Measurements from ENCODE around the gene ASB2. TPM values are rescaled to one million over a fixed set of nuclear protein-coding genes. Genes with fewer than 3 reads are reported as not detected.
A peak's percentile ranks its signal among the peaks of the same experiment; 100 is the strongest.

The ASB2 gene
- total RNA-seq, 1 donor from 2014 or later: 1.2 TPM

GRCh38 chr14:93938751-93939303, 37.5 kb downstream of the ASB2 start:
- H3K36me3 Mint-ChIP-seq: no peaks in the 10 kb centered on the region
- peaks cover 59% of the 10 kb centered on the region for H3K27me3 Mint-ChIP-seq (ENCODE audit: low read depth)
- peak overlapping the region; percentile 44 for H3K4me3 Mint-ChIP-seq
- no peaks in the 10 kb centered on the region for H3K9me3 Mint-ChIP-seq
- no peak for TF ChIP-seq CTCF (IDR thresholded peaks at IDR 0.05; ENCODE audit: unreplicated experiment)
- DNase-seq (ENCODE audit: low spot score in 2 of 2, unreplicated experiment in 2 of 2): no peak
- no peak overlapping the region for H3K27ac Mint-ChIP-seq
- H3K4me1 Mint-ChIP-seq: no peaks in the 10 kb centered on the region

GRCh38 chr14:93937519-93937918, 38.9 kb downstream of the ASB2 start:
- Mint-ChIP-seq H3K36me3 (no peaks in the 10 kb centered on the region), H3K27ac (no peak overlapping the region), H3K27me3 (ENCODE audit: low read depth) (peaks cover 62% of the 10 kb centered on the region), H3K4me1 (no peaks in the 10 kb centered on the region), H3K4me3 (no peak overlapping the region), H3K9me3 (no peaks in the 10 kb centered on the region)
- TF ChIP-seq CTCF (IDR thresholded peaks at IDR 0.05; ENCODE audit: unreplicated experiment): no peak
- DNase-seq (ENCODE audit: low spot score in 2 of 2, unreplicated experiment in 2 of 2): no peak

- Mint-ChIP-seq H3K27me3 (ENCODE audit: low read depth) (peaks cover 62% of the 10 kb centered on the region), H3K4me3 (no peak overlapping the region), H3K27ac (no peak overlapping the region), H3K36me3 (no peaks in the 10 kb centered on the region), H3K9me3 (no peaks in the 10 kb centered on the region), H3K4me1 (no peaks in the 10 kb centered on the region)
- no peak for TF ChIP-seq CTCF (IDR thresholded peaks at IDR 0.05; ENCODE audit: unreplicated experiment)
- no peak for DNase-seq (ENCODE audit: low spot score in 2 of 2, unreplicated experiment in 2 of 2)
Observed at GRCh38 chr14:93936926-93937325, 39.4 kb downstream of the ASB2 start.

- Mint-ChIP-seq H3K4me1 (no peaks in the 10 kb centered on the region), H3K4me3 (no peak overlapping the region), H3K36me3 (no peaks in the 10 kb centered on the region), H3K9me3 (no peaks in the 10 kb centered on the region), H3K27me3 (ENCODE audit: low read depth) (peaks cover 62% of the 10 kb centered on the region), H3K27ac (no peak overlapping the region)
- no peak for DNase-seq (ENCODE audit: low spot score in 2 of 2, unreplicated experiment in 2 of 2)
- peak; percentile 57 for TF ChIP-seq CTCF (IDR thresholded peaks at IDR 0.05; ENCODE audit: unreplicated experiment)
Observed at GRCh38 chr14:93936245-93936644, 40.1 kb downstream of the ASB2 start.

GRCh38 chr14:93935213-93935612, 41.2 kb downstream of the ASB2 start:
- Mint-ChIP-seq H3K27me3 (ENCODE audit: low read depth) (peaks cover 57% of the 10 kb centered on the region), H3K36me3 (no peaks in the 10 kb centered on the region), H3K4me1 (no peaks in the 10 kb centered on the region), H3K4me3 (no peak overlapping the region), H3K27ac (no peak overlapping the region), H3K9me3 (no peaks in the 10 kb centered on the region)
- no peak for DNase-seq (ENCODE audit: low spot score in 2 of 2, unreplicated experiment in 2 of 2)
- TF ChIP-seq CTCF (IDR thresholded peaks at IDR 0.05; ENCODE audit: unreplicated experiment): no peak

- peaks cover 37% of the 10 kb centered on the region for H3K27me3 Mint-ChIP-seq (ENCODE audit: low read depth)
- TF ChIP-seq CTCF (IDR thresholded peaks at IDR 0.05; ENCODE audit: unreplicated experiment): no peak
- no peaks in the 10 kb centered on the region for H3K9me3 Mint-ChIP-seq
- H3K4me1 Mint-ChIP-seq: no peaks in the 10 kb centered on the region
- no peak for DNase-seq (ENCODE audit: low spot score in 2 of 2, unreplicated experiment in 2 of 2)
- no peaks in the 10 kb centered on the region for H3K36me3 Mint-ChIP-seq
- H3K27ac Mint-ChIP-seq: no peak overlapping the region
- H3K4me3 Mint-ChIP-seq: no peak overlapping the region
Observed at GRCh38 chr14:93932642-93933041, 43.7 kb downstream of the ASB2 start.
